HG03469 (cell line): Measurements from ENCODE around the gene BRD2.
"Not testable (repeated sequence)": the region's sequence is repeated elsewhere in the genome, so short reads cannot be mapped to it uniquely, and the experiment has no call there.

Source experiments
- ATAC-seq: cut with Tn5 transposase; IDR thresholded peaks from one replicate; pipeline ENCODE4 v1.9.1; 2021; ENCODE audit warnings: mild to moderate bottlenecking, moderate library complexity, moderate number of reproducible peaks; ENCODE audit not compliant: unreplicated experiment

Gene BRD2

DNA sequence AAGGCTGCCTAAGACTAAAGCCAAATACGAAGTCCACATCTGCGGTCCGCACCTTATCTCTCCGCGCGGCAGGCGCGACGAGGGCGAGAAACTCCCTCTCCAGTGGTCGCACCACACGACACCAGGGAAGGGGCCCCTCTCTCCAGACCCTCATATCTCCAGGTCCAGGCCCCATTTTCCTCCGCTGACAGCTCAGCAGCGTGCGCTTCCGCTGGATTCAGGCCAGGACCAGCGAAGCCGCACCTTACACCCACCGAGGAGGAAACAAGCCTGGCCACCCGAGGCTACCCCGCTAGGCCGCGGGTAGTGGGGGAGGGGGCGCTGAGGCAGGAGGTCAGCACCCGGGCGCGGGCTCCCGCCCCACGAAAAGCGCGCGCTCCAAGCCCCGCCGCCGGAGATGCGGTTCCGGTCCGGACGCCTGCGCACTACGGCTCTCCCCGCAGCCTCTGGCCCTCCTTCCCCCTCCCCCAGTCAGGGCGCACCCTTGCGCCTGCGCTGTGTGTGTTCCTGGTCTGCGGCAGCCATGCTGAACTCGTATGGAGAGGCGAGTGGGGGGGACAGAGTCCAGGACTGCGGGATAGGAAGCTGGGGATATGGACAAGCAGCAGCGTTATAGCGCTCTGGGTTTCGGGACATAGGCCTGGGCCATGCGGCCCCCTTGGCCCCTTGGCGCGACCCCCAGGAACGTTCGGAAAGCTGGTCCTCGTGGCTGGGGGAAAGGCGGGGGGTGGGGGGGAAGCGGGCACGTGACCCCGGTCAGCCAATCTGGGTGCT, at the start of gene BRD2:
Gene BRD2 (plus strand): TSS at position 502 of the 774 bp plus-strand sequence. CDS start 4,305 bp downstream, outside the sequence.
- no peak for ATAC-seq

DNA sequence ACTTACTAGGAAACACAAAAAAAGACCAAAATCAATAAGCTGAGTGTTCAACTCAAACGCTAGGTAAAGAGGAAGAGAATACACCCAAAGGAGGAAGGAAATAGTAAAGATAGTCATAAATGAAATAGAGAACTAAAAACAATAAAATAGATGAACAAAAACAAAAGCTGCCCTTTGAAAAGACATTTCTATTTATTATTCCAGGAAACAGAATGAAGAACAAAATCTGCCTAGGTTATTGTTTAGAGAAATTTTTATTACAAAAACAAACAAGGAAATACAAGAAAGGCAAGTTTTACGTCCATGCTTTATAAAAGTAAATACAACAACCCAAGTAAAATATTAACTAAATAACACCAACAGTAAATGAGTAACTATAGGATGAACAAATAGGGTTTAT, 47.7 kb upstream of the BRD2 start:
- no peak for ATAC-seq

DNA sequence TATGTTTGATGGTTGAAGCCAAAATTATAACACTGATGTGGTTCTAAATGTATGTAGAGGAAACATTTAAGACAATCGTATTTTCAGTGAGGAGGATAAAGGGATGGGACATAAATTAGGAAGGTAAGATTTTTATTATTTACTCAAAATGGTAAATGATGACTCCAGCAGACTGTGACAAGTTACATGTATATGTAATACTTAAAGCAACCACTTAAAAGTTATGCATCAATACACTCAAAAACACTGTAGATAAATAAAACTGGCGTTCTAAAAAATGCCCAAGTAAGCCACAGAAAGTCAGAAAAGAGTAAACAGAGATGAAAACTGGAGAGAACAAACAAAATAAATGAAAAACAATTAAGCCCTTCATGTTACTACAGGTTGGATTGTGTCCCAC, 46.3 kb upstream of the BRD2 start:
- no peak for ATAC-seq

DNA sequence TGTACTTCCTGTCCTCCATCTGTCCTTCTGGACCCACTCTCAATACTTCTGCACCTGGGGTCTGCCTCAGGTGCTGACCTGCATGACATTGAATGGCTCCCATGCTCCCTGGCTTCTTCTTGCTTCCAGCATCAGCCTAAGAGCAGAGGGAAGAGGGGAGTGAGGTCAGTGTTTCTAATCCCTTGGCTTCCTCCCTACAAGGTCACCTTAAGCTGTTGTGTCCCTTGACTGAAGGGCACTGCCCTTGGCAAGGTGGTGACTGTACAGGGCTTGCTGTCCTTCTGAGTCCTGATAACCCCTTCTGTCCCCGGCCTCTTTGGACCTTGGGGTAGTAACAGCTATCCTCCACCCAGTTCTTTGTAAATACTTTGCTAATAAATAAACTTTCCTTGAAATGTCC, 37.2 kb upstream of the BRD2 start:
- no peak for ATAC-seq

DNA sequence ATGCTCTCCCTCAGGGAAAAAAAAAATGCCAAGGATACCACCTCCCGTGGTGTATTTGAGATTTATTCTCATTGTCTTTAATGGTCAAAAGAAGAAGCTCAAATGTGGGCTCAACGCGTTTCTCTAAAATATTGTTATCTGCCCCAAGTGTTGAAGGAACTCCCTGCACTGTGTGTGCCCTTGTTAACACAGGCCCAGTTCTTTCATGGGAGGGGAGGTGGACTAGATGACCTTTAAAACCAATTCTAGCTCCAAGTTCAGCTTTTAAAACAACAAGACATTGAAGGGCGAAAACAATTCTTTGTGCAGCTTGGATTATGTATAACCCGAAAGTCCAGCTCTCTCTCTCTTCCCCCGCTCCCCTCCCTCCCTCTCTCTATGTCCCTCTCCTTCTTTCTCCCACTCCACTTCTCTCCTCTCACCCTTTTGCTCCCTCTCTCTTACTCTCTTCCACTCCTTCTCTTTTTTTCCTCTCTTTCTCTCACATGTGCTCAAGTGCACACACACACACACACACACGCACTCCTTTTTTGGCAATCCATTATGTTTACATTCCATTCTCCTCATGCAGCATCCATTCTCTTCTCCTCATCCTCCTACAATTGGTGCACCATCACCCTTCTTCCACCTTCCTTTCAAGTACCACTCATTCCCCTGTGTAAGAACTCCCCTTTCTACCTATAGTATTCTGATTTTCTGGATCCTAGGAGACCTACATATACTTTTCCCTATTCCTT, 36.1 kb upstream of the BRD2 start:
- ATAC-seq: no peak

DNA sequence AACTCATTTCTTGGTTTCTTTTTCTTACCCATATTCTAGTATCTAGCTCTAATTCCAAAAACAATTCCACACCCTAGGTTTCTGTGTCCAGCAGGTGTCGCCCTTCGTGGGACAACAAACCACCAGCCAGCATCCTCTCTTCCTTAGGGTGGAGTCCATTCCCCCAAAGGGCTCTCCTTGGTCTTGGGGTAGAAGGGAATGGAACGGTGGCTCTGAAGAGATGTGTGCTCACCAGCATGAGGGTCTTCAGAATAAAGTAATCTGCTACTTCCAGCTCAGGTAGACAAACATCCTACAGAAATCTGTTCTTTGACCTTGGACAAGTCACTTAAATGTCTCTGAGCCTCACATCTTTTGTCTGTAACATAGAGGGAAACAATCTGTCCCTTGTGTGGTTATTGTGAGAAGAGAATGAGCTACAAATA, 34.7 kb upstream of the BRD2 start:
- ATAC-seq: no peak

DNA sequence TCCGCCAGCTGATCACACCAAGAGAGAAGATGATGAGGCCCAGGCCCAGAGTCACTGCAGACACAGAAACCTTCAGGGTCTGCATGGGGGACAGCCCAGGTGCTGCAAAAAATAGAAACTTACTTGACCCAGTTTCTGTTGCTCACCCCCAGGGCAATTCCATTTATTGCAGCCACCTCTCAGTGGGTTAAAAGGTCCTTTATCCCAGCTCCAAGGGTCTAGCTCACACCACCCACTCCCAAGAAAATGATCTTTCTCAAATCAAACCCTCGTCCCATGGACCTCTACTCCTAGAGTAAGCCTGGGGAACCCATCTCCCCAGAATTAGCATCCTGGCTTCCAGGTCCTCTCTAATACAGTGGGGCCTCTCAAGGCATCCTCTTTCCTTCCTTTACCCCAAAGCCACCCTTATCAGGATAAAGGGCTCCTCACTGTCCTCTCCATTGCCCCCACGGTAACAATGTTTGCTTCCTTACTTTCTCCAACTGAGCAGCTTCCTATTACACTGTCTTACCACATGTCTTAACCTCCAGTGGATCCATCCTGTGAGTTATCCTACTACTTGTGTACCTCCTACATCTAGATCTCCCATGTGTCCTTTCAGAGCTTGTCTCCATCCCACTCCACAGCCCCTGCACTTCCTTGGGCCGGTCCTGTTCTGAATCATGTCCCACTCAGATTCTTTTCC, 32.7 kb upstream of the BRD2 start:
- ATAC-seq: no peak

DNA sequence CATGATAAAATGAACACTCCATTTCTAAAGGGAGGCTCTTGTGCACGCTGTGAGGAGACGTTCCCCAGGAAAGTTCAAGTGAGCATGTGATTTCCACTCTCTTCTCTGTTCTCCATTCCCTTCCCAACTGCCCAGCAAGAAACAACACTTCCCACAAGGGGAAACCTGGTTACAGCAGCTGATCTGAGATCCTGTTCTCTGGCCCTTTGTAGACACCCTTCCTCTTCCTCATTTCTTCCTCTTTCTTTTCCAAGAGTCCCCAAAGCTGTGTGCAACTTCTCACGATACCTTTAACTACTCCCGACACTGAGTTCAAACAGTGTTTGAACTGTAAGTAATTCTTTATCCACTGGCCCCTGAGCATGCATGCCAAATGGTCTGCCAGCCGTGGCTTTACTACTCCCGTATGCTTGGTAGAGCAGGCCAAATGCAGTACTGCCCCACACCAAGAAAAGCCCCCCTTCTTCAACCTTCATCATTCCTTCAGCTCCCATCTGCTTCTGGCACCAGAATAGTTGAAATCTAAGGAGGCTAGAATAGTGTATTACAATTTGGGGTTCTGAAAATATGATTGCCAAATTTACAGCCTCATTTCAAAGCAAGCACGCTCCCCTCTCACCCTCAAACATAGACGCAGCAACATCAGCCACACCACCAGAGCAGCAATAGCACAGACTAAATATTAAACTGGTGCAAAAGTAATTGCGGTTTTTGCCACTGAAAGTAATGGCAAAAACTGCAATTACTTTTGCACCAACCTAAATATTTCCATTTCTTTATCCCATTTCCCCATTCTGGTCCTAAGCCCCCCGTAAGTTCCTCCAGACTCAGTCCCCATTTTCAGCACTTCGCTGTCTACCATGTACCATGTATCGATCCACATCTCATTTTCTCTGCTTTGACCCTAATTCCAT, 31.9 kb upstream of the BRD2 start:
- ATAC-seq: no peak

DNA sequence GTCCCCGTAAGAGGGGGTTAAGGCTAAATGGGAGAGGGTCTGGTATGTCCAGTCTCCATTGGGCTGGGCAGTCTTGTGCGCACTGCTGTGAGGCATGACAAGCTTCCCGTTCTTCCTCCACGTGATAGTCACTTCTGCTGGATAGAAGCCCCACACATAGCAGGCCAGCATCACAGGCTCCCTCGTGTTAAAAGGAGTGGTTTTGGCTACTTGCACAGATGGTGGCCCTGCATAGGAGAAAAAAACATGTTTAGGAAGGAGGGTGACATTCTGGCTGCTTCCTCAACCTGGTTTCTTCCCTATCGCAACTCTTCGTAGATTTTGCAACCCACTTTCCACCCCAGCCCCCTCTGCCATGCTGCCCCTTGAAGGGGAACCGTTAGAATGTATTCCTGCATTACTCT, 31.2 kb upstream of the BRD2 start:
- ATAC-seq: no peak

DNA sequence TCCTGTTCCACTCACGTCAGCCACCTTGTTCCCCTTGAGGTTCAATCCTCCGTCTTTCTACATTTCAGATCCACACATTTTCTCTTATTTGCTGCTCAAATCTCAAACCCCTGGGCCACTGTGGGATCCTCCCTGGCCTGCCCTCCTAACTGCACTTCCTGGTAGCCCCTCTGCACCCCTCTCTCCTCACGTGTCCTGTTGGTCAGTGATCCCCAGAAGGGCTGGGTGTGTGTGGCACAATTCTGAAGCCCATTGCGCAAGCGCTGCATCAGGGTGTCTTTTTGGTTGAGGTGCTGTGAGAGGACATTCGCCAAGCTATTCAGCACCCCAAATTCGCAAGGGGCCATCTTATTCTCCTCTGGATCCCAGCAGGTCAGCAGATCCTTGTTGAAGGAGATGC, 29.9 kb upstream of the BRD2 start:
- ATAC-seq: no peak

DNA sequence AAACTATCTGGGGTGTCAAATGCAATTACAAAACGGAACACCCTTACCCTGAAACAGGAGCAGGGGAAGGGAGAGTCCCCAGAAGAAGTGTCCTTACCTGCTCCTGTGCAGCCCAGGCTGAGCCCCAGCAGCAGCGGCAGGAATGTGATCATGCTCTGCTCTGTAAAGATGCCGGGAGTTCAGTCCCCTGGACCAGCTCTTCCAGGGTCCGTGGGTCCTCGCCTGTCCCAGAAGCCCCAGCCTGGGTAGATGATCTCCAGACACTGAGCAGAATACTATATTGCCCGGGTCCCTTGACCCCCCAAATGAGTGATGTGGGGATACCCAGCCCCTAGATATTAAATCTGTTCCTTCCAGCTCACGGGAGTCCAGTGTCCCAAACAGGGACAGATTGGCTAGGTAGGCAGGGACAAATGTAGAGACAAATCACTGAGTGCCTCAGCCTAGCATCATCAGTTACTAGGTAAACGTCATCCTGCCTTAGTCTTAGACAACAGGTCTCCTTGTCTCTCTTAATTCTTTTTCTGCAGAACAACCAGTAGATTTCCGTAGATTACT, 27.7 kb upstream of the BRD2 start, which contains the start of gene HLA-DMB:
Gene HLA-DMB (minus strand): TSS at position 373 of the 558 bp plus-strand sequence. CDS start 221 bp downstream, at position 152.
- peak; percentile 50 for ATAC-seq

DNA sequence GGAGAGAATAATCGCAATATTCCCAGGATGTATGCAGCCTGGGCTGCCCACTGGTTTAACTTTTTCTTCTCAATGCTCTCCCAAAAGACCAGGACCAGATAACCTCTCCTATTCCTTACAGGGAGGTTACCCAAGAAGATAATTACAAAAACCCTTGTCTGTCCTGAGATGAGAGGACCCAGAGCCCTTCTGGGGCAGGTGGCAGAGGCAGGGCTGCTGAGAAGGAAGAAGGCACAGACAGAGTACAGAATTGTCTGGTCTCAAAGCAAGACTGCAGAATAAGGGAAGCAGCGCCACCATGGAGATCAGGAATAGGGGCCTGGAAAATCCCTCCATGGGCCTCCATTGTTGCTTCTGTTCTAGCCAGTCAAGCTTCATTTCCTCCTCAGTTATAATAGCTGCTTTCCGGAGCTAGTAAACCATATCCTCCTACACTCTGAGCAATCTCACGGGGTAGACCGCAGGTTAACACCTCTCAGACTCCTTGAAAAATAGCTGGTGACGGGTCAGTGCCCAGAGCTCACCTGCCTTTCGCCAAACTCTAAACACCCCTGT, 27.1 kb upstream of the BRD2 start:
- ATAC-seq: peak; percentile 33

DNA sequence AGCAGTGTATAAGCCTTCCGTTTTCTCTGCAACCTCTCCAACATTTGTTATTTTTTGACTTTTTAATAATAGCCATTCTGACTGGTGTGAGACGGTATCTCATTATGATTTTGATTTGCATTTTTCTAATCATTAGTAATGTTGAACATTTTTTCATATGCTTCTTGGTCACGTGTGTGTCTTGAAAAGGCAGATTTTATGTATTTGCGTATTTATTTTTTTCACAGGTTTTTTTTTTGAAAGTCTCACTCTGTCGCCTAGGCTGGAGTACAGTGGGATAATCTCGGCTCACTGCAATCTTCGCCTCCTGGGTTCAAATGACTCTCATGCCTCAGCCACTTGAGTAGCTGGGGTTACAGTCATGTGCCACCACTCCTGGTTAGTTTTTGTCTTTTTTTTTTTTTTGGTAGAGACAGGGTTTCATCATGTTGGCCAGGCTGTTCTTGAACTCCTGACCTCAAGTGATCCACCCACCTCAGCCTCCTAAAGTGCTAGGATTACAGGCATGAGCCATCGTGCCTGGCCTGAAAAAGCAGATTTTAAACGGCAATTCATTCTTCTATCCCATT, 25.8 kb upstream of the BRD2 start:
- ATAC-seq: not testable (repeated sequence)

DNA sequence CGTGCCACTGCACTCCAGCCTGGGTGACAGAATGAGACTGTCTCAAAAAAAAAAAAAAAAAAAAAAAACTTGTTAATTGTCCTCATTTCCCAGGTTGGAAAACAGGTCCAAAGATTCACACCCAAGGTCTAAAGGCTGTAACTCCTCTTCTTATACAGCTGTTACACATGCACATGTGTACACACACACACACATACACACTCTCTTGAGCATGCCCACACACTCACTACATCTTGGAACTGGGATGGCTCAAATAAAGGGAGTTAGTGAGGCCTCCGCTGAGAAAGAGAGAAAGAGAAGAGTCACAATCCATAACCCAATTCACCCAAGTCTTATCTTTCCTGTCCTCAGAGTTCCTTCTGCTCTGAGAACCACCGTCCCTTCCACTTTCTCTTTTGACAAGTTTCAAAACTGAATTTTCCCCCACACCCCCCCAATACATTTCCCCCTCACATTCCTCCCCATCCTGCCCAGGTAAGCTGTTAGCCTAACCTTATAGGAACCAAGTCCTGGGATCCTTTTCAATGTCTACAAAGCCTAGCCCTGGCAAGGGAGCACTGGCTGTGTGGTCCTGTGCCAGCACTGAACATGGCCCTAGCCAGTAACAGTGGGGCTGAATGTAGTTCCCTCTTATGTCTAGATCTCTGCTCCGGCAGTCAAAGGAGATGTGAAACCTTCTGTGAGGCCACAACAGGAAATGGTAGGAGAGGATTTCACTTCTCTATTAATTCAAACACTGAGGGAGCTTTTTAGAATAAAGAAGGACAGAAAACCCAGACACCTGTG, 24.3 kb upstream of the BRD2 start:
- no peak for ATAC-seq

DNA sequence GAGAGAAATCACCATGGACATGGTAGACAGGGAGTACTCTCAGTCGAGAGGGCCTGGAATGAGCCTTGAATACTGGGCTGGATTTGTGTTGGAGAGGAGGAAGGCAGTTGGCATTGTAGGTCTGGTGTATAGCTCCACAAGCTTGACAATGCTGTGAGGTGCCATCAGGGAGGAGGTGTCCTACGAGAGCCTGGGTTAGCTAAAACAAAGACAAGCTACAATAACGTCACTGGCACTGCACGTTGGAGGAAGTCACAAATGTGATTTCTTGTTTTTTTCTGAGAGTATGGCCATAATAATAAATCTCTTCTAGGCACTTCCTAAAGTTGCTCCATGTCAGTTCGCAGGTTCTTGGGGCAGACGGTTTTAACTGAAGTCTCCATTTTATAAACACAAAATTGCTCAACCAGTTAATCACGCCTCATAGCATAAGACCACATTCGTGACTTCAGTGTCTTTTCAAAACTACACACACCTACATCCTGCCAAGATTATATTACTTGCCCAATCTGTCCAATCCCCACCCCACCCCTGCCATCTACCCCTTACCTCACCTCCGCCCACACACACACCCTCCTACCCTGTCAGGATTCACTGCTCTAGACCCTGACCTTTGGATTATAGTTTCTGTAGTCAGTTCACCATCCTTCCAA, 23.2 kb upstream of the BRD2 start:
- no peak for ATAC-seq

DNA sequence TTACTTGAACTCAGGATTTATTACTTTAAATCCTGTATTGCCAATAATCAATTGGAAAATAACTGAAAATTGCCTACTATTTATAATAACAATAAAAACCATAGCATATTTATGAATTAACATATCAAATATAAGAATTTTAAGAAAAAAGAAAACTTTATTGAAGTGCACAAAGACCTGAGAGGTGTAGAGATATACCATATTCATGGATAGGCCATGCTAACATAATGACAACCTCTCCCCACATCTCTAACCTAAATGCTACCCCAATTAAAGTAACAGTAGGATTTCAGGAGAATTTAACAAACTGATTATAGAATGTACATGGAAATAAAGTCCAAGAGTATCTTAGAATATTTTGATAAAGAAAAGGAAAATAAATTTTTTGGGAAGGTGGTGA, 22.4 kb upstream of the BRD2 start:
- no peak for ATAC-seq

DNA sequence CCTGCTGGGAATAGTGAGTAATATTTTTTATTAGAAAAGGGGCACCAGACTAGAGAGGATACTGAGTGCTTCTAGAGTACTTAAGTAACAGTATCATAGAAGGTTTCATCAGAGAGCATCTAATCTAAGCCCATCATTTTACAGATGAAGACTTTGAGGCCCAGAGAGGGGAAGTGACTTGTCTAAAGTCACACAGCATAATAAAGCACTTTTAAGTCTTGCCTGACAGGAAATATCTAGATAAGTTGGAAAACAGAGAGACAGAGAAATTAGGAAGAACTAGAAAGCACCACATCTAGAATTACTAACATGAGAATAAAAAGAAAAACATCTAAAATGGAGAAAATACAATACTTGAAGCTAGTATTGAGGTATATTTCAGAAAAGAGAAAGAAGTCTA, 21.5 kb upstream of the BRD2 start:
- no peak for ATAC-seq
